GM18498 (cell line): ENCODE measurements around the gene SULT1B1.

ENCODE experiments used
- ATAC-seq: cut with Tn5 transposase; IDR thresholded peaks from one replicate; pipeline ENCODE4 v1.9.1; 2021; ENCODE audit warnings: mild to moderate bottlenecking, moderate library complexity; ENCODE audit not compliant: unreplicated experiment

SULT1B1 gene

DNA sequence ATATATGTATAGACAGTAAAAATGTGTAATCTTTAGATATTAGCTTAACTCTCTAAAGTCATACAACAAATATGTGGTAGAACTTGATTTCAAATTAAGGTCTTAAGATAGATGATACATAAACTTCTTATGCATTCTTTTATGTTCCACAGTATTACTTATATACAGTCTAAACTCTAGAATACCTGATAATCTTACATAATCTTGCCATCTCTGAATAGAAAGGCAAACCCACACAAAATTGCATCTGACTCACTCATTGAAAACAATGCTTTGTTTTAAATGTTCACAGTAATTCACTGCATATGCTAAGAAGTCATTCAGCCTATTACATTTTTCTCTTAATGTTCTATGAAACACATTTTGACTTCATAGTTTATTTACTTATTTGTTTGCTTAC is 10.1 kb downstream of the SULT1B1 start:
- ATAC-seq, result no peak

DNA sequence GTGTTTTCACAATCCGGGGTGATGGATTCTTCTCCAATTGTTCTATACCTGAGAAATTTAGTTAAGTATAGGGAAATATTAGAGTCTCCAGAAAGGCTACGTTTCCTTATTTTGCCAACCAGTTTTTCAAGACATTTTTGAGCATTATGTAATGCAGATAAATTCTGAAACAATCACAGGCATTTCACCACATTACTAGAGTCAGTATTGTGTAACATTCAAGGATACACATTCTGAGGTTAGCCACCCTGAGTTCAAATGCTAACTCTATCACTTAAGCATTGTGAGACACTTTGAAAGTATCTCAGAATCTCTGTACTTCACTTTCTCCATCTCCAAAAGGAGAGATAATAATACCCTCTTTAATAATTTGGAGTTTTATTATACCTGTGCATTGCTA is 10.6 kb downstream of the SULT1B1 start:
- ATAC-seq, result no peak

DNA sequence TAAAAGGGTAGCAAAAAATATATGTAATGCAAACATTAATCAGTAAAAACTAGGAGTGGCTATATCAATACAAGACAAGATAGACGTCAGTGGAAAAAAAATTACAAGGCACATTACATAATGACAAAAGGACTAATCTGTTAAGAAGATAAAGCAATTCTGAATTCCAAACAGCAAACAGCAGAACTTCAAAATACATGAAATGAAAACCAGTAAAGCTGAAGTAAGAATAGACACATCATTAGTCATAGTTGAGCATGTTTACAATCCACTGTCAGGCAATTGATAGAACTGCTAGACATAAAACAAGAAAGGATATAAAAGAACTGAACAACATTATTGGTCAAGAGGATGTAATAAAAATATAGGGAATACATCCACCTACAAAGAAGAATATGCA is 12.2 kb downstream of the SULT1B1 start:
- ATAC-seq, result no peak

DNA sequence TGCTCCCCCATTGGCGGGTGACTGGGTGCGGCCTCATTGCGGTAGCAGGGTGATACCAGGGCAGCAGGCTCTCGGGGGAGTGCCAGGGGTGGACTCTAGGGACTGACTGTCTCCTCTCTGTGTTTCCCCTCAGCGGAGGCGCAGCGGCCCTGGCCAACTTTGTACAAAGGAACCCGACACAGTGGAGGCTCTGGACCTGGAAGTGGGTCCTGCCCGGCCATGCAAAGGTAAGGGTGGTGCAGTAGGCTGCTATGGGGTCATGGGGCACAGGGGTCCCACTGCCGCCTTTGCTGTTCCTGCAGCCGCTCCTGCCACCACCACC is 16.3 kb downstream of the SULT1B1 start:
- no peak for ATAC-seq

DNA sequence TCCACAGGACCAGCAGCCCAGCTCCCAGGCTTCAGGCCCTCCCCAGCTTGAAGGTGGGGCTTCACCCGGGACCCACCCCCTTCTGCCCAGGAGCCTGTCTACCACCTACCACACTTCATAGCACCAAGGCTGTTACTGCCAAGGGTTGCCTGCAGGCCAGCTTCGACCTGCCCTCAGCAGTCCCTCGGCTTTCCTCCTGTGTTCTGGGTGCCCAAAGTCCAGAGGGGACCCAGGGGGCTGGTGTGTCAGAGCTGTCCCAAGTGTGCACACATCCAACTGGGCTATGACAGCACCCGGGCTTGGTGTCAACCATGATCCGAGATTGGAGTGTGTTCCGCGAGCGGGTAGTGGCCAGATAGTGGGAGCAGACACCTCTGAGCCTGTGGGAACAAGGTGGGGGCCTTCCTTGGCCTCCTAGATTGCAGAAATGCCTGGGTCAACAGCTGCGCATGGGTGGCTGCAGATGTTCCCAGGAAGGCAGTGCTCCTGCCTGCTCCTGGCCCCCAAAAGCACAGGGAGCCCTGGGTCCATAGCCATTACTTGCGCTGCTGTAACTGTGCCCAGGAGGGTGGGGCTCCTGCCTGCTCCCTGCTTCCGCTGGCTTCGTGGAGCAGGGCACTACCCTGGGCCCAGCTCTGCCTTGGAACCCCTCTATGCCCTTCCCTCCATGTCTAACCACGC is 16.8 kb downstream of the SULT1B1 start:
- ATAC-seq, result no peak

DNA sequence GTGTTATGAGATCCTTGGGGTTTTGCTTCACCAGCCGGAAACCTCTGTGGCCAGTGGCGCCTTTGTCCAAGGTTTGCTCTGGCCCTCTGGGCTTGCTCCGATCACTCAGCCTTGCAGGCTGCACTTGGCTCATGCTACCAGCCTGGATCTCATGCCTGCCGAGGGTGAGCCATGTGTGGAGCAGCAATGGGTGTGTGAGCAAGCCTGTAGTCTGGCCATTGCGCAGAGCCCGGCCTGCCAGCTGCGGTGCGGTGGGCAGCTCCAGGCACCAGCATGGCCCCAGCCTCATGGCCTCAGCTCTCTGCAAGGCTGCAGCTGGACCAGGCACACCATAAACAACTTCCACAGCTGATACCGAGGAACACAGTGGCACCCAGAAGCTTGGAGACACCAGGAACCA is 17.8 kb downstream of the SULT1B1 start:
- ATAC-seq, result no peak

DNA sequence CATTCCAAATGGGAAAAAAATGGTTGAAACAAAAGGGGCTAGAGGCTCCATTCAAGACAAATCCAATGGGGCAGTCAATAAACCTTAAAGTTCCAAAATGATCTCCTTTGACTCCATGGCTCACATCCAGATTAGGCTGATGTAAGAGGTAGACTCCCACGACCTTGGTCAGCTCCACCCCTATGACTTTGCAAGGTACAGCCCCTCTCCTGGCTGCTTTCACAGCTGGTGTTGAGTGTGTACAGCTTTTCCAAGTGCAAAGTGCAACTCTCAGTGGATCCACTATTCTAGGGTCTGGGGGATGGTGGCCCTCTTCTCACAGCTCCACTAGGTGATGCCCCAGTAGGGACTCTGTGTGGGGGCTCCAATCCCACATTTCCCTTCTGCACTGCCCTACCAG is 21.5 kb downstream of the SULT1B1 start:
- no peak for ATAC-seq

DNA sequence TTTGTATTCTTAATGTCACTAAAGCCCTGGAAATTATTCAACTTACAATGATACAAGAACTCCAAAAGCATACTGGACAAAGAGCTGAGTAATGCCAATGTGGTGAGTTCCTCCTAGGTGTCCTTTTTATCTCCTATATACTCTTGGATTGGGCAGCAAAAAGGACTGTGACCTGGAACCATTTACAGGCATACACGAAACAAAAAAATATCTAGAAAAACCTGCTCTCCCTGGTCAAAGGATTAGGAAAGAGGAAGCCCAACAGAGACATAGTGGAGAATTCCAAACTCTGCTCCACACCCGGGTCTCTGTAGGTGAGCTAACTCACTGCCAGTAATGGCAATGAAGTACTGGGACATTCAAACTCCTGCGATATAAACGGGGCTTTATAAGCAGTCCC is 25.3 kb downstream of the SULT1B1 start:
- ATAC-seq, result no peak

DNA sequence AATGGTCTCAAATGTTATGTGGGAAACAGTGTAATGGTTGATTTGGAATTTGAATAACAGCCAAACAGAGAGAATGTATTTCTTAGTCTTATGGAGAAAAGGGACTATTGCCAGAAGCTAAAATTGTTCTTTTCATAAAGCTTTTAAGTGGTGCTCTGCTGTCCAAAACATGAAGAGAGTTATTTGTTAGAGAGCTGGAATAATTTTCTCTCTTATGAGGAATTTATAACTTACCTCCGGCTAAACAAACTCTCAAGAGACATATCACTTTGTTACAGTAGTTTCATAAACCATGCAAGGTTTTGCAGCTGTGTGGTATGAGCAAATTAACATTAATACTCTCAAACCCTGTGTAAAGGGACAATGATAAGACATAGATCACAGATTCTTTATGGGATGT is 28.6 kb downstream of the SULT1B1 start:
- ATAC-seq, result no peak

DNA sequence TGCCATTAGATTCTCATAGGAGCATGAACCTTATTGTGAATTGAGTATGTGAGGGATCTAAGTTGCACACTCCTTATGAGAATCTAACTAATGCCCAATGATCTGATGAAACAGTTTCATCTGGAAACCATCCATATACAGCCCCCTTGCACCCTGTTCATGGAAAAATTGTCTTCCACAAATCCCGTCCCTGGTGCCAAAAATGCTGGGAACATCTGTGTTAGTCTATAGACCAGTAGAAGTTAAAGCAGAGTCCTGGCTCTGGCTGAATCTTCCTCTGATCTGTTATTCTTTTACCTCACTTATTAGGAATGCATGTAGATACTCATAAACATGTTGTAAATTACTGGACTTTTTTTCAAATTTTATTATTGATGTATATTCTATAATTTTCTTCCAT is 29.2 kb downstream of the SULT1B1 start:
- ATAC-seq, result no peak

DNA sequence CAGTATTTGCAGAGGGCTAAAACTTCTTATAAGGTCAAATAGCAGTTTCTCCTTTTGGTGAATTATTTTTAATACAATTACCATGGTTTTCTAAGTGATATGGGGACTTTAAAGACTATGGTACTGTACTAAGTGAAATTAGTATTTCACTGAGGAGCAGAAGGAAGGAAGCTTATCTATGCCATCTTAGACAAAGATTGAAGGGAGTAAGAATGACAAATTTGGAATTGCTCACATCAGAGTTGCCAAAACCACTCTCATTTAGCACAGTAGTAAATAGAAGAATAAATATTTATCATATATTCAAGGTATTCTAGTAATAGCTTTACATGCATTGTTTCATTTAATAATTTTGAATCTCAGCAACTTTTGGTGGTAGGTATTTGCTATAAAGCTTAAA is 30.4 kb downstream of the SULT1B1 start:
- no peak for ATAC-seq

DNA sequence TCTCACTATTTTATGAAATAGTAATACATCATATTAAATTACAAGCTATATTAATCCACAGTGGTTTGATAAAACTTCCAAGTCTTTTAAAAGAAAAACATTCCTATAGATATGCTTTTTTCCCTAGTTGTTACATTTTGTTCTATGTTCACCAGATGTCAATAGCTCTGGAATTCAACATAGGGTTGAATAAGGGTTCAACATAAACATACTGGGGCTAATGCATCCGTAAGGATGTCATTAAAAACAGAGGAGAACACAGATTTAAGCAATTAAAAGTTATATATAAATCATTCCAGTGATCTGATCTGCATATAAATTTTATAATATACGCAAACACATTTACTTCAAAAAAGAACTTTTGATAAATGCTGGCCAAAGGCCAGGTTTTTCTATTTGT is 32.5 kb downstream of the SULT1B1 start:
- ATAC-seq, result no peak

DNA sequence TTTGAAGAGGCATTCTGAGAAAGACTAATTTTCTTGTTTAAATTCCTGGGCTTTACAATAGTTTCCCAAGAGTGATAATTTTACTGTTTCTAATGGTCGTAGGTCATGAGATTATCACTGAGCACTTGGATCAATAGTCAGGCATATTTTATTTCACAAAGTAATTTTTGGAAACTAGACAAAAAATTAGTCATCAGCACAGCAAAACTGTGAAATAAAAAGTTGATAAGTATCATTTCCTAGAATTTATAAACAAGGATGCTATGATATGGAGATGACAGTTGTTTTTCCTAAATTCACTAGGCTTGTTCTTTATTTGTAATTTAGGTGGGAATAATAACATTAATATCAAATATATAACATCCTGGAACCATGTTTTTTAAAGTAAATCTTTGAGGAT is 33.0 kb downstream of the SULT1B1 start:
- ATAC-seq, result no peak

DNA sequence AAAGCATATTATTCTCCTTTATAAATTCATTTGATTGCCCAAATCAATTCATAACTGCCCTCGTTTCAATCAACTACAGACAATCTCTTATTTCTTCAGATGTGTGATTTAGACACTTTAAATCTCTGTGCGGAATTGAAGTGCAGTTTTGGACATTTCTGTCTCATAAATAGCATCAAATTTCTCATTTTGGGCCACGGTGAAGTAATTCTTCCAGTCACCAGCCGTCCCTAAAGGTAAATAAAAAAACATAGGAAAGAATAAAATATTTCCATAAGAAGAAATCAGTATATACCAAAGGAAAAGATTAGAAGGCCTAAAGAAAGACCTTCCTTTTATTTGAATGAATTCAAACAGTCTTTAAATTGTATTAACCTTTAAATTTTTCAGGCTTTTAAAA is 33.4 kb downstream of the SULT1B1 start:
- no peak for ATAC-seq

DNA sequence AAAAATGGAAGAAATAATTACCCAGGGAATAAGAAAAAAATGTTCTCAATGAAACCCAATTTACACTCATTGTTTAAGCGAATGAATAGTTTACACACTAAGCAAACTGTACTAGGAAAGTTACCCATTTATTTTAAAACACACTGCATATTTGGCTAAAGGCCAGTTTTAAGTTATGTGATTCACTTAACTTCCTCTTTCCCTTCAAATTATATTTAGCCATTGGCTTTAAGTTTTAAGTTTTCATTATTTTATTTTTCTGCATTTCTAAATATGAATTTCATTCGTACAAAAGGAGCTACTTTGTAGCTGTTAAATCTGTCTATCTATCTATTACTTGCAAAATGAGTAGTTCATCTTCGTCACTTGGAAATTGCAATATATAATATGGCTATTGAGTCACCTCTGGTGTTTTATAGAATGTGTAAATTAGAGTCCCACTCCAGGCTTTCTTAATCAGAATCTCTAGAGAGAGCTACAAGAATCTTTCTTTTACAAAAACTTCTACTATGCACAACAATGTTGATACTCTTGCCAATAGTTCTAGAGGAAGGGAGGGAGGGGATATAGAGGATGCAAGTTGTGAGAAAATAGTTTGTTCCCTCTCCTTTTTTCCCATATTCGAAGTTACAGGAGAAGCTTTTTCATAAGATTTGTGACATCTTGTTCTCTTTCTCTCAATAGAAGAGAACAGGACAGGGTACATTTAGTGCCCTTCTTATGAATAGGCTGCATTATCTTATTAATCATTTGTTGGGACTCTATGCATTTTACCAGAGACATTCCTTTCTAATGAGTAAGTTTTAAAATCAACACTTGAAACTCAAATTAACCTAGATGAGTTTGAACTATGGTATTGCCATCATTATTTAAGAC is 41.8 kb downstream of the SULT1B1 start:
- ATAC-seq, result no peak

DNA sequence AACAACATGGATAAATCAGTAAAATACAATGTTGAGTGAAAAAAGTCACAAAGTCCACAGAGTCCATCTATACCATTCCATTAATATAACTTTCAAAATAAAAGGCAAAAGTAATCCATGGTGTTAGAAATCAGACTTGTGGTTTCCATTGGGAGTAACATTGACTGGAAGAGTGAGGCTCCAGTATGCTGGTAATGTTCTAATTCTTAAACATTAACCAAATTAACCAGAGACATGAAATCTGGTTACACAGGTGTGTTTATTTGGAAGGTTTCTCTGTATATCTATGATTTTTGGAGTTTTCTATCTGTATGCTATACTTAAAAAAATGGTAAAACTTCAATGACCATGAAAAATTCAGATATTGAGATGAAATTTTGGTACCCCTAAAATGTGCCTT is 42.6 kb downstream of the SULT1B1 start:
- ATAC-seq, result no peak

DNA sequence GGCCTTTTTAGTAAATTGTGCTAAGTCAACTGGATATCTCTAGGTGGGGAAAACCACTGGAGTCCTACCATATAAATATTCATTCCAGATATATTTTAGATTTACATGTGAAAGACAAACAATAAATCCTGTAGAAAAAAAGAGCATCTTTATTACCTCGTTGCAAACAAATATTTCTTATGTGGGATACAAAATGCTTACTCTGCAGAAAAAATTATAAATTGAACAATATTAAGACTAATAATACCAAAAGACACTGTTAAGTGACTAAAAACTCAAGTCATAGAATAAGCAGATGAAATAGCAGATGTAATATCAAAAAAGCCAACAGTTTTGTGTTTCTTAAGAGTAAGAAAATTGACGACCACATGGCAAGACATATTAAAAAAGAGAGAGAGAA is 43.8 kb downstream of the SULT1B1 start:
- no peak for ATAC-seq

DNA sequence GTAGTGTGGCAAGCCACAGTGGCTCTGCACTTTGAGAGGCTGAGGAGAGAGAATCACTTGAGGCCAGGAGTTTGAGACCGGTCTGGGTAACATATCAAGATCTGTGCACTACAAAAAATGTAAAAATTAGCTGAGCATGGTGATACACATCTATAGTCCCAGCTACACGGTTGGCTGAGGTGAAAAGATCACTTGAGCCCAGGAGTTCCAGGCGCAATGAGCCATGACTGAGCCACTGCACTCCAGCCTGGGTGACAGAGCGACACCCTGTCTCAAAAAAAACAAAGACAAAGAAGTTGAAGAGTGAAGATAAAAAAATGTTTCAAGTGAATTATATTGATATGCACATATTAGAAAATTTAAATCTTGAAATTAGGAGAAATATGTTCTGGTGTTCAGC is 46.3 kb downstream of the SULT1B1 start:
- ATAC-seq, result no peak

DNA sequence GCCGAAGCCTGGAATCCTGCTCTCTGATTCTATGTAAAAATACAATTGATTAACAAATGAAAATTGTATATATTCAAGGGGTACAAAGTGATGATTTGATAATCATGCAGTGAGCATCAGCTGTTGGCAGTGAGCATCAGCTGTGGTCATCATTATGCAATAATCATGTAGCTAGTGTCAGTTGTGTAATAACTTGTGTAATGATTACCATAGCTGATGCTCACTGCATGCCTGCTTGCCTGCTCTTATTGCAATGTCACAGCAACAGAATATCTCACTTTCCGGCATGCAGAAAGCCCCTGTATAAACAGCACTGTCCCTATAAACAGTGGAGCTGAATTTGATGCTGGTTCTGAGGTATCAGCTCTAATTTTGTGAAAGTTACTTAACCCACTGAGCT is 46.8 kb downstream of the SULT1B1 start:
- no peak for ATAC-seq

DNA sequence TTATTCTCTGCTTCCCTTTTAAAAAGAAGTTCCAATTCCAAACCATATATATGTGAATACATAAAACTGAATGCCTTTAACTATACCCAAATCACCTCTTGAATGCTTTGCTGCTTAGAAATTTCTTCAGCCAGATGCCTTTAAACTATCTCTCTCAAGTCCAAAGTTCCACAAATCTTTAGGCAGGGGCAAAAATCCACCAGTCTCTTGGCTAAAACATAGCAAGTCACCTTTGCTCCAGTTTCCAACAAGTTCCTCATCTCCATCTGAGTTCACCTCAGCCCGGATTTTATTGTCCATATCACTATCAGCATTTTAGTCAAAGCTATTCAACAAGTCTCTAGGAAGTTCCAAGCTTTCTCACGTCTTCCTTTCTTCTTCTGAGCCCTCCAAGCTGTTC is 49.8 kb downstream of the SULT1B1 start:
- no peak for ATAC-seq

DNA sequence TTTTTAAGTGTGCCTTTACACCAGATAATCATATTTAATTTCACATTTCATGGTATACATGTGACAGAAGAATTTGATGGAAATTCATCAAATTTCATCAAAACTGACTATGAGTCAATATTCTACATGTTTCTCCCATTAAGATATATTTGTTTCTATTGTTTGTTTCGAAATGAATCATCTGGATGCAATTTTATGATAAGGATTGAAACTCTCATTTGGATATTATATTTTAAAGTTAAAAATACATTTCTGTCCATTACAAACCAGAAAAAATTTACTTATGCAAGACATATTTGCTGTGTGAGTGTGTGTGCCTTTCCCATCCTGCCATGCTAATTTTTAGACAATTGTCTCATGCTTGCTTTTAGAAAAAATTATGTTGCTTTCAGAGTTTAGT is 52.2 kb downstream of the SULT1B1 start:
- ATAC-seq, result no peak

DNA sequence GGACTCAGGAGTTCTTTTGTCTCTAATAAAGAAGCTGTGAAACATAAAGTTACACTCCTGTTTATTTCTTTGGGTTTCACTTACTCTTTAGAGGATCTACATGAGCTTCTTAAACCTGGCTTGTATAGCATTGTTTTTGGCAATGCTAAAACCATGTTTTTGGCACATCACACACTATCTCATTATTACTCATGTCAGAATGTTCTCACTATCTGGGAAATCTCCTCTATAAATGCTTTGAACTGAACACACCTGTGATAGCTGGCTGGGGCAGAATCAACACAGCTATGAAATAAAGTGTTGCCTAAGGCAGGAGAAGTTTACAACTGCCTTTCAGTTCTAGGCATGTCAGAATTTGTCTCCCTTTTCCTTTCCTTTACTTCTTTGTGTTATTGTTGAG is 52.6 kb downstream of the SULT1B1 start:
- ATAC-seq, result no peak

DNA sequence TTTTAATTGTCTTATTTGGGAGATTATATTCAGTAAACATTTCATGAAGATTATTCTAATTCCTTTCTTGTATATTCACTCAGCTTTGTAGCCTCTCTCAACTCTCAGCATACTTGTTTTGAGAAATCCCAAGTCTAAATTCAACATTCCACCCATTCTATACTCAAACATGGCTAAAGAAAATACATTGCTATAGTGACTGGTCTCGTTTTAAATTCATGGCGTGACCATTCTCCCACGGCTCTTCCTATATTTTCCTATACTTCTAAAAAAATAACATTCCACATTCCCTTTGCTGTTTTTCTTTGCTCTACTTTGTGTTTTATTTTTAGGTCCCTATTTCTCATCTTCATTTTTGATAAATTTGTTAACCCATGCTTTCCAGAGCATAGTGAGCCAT is 58.2 kb downstream of the SULT1B1 start:
- ATAC-seq, result no peak
